ENCODE results near the gene CDH4.

DNA sequence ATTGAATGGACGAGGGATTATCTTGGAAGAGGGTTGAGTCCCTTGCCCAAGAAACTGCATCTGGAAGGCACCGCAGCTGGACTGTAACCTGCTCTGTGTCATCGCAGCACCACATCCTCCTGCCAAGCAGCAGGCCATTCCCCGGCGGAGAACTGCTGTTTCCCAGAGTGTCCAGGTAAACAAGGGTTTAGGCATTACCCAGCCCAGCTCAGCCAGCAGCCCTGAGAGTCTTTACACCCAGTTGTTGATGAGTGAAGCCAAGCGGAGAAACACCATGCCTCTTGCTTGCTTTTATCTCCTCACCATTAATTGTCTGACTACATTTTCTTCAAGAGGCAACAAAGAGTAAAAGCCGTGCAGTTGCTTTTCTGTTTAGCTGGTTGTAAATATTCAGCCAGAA, 104.1 kb downstream of the CDH4 start:
- TF ChIP-seq, protein P1, sequence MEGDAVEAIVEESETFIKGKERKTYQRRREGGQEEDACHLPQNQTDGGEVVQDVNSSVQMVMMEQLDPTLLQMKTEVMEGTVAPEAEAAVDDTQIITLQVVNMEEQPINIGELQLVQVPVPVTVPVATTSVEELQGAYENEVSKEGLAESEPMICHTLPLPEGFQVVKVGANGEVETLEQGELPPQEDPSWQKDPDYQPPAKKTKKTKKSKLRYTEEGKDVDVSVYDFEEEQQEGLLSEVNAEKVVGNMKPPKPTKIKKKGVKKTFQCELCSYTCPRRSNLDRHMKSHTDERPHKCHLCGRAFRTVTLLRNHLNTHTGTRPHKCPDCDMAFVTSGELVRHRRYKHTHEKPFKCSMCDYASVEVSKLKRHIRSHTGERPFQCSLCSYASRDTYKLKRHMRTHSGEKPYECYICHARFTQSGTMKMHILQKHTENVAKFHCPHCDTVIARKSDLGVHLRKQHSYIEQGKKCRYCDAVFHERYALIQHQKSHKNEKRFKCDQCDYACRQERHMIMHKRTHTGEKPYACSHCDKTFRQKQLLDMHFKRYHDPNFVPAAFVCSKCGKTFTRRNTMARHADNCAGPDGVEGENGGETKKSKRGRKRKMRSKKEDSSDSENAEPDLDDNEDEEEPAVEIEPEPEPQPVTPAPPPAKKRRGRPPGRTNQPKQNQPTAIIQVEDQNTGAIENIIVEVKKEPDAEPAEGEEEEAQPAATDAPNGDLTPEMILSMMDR (IDR thresholded peaks at IDR 0.05) = no peak
- TF ChIP-seq ZFX (IDR thresholded peaks at IDR 0.05; ENCODE audit: borderline replicate concordance) = no peak
